ENCODE data around the gene ROBO3.

The ROBO3 gene

DNA sequence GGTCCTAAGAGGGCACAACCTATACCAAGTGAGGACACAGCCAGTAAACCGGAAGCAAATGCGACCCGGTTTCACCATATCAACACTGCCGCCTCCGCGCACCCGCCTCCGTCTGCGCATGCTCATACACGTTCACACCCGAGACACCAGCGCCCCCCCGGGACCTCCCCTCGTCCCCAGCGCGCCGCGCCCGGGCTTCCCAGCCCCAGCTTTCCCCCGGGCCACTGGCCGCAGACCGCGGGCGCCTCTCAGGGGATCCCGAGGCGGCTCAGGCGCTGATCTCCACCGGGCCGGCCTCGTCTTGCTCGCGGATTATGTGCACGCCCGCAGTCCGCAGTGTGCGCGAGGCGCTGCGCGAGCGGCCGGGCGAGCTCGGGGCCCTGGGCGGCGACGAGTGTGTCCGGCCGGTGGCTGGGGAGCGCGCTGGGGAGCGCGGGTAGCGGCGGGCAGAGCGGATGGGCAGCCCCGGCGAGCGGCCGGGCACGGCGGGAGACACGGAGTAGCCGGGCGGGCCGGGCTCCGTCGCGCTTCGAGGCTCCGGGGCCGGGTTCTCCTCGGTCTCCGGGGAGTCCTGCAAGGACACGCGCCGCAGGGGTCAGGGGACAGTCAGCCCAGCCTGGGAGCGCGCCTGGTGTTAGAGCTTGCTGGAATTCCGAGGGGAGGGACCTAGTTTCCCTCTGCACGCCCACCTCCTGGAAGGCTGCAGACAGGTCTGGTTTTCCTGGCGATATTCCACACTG is 55.8 kb downstream of the ROBO3 start:
- DNase-seq = peak; percentile 84

- no peak for DNase-seq
These were observed 57.6 kb downstream of the ROBO3 start for GRCh38 chr11:124922831-124923230.

GRCh38 chr11:124923296-124923695 is 58.1 kb downstream of the ROBO3 start:
- DNase-seq = no peak

- DNase-seq = no peak
These were observed 63.9 kb downstream of the ROBO3 start for GRCh38 chr11:124928942-124929665.

GRCh38 chr11:124930799-124931198 is 65.6 kb downstream of the ROBO3 start:
- no peak for DNase-seq

Data from fibroblast of skin of back (primary cell).